Measurements from ENCODE around the gene ATG9B. TPM values are rescaled to one million over a fixed set of nuclear protein-coding genes. Genes with fewer than 3 reads are reported as not detected.

Gene ATG9B
- total and polyA plus RNA-seq, 3 experiments from 2014 or later = 3.8 to 15.4 (median 4.2) TPM

- CTCF ChIA-PET = interaction anchor here (2.0 kb wide), 1 partner anchor 9 kb away, joined by 10 read pairs; no protein-coding TSS in a partner anchor
- POLR2A ChIA-PET = interaction anchor here (1.5 kb wide), 1 partner anchor 10 kb away, joined by 4 read pairs; no protein-coding TSS in a partner anchor
Observed at GRCh38 chr7:150999497-151000230, 24.6 kb downstream of the ATG9B start.

DNA sequence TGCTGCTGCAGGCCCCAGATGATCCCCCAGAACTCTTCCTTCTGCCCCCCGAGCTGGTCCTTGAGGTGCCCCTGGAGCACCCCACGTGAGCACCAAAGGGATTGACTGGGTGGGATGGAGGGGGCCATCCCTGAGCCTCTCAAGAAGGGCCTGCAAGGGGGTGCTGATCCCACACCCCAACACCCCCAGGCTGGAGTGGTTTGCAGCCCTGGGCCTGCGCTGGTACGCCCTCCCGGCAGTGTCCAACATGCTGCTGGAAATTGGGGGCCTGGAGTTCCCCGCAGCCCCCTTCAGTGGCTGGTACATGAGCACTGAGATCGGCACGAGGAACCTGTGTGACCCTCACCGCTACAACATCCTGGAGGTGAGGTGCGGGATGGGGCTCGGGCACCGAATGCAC, 25.3 kb downstream of the ATG9B start:
- H3K4me3 Mint-ChIP-seq = no peak overlapping the region
- peaks cover 4 to 5% of the 10 kb centered on the region in 2 donors for H3K27me3 Mint-ChIP-seq
- Histone ChIP-seq H3K36me3 (ENCODE audit: insufficient read depth, low read length) (no peaks in the 10 kb centered on the region), H3K27me3 (ENCODE audit: insufficient read depth, low read length, poor library complexity, severe bottlenecking) (no peaks in the 10 kb centered on the region), H3K9me3 (ENCODE audit: low read length) (no peaks in the 10 kb centered on the region), H3K4me1 (ENCODE audit: insufficient read depth, low read length) (peaks cover 51% of the 10 kb centered on the region), H3K27ac (ENCODE audit: low read depth, low read length) (no peak overlapping the region), H3K4me3 (ENCODE audit: low read length) (no peak overlapping the region)
- POLR2A ChIA-PET = interaction anchor here (1.5 kb wide), 1 partner anchor 11 kb away, joined by 4 read pairs; no protein-coding TSS in a partner anchor
- no peak for DNase-seq
- H3K27ac Mint-ChIP-seq = peak overlapping the region in 1 of 8 donors; percentile 41
- H3K9me3 Mint-ChIP-seq = peaks cover 0 to 4% (median 0%) of the 10 kb centered on the region in 5 donors
- H3K4me1 Mint-ChIP-seq = peaks cover 24 to 34% (median 29%) of the 10 kb centered on the region in 3 donors
- CTCF ChIA-PET = interaction anchor here (2.0 kb wide), 1 partner anchor 10 kb away, joined by 10 read pairs; no protein-coding TSS in a partner anchor
- H3K36me3 Mint-ChIP-seq = no peaks in the 10 kb centered on the region

More at GRCh38 chr7:150999497-151000230, 24.6 kb downstream of the ATG9B start:
- Histone ChIP-seq H3K27ac (ENCODE audit: low read depth, low read length) (no peak overlapping the region), H3K9me3 (ENCODE audit: low read length) (no peaks in the 10 kb centered on the region), H3K4me1 (ENCODE audit: insufficient read depth, low read length) (peaks cover 45% of the 10 kb centered on the region), H3K4me3 (ENCODE audit: low read length) (no peak overlapping the region), H3K36me3 (ENCODE audit: insufficient read depth, low read length) (no peaks in the 10 kb centered on the region), H3K27me3 (ENCODE audit: insufficient read depth, low read length, poor library complexity, severe bottlenecking) (no peaks in the 10 kb centered on the region)
- Mint-ChIP-seq H3K36me3 (no peaks in the 10 kb centered on the region), H3K4me3 (no peak overlapping the region), H3K9me3 (peaks cover 0 to 4% (median 0%) of the 10 kb centered on the region in 5 donors), H3K27me3 (peaks cover 5 to 6% of the 10 kb centered on the region in 2 donors), H3K27ac (peak overlapping the region in 4 of 8 donors; percentile 12 to 83 (median 42)), H3K4me1 (peaks cover 21 to 30% (median 25%) of the 10 kb centered on the region in 3 donors)
- DNase-seq = peak in 1 of 5 donors; percentile 45

GRCh38 chr7:150998341-150998740, 26.0 kb downstream of the ATG9B start:
- Mint-ChIP-seq H3K9me3 (peaks cover 0 to 4% (median 0%) of the 10 kb centered on the region in 5 donors), H3K27me3 (peaks cover 4 to 5% of the 10 kb centered on the region in 2 donors), H3K4me1 (peaks cover 26 to 37% (median 31%) of the 10 kb centered on the region in 3 donors), H3K36me3 (no peaks in the 10 kb centered on the region), H3K27ac (peak overlapping the region in 2 of 8 donors; percentile 55 to 79), H3K4me3 (no peak overlapping the region)
- Histone ChIP-seq H3K36me3 (ENCODE audit: insufficient read depth, low read length) (no peaks in the 10 kb centered on the region), H3K4me1 (ENCODE audit: insufficient read depth, low read length) (peaks cover 55% of the 10 kb centered on the region), H3K9me3 (ENCODE audit: low read length) (no peaks in the 10 kb centered on the region), H3K4me3 (ENCODE audit: low read length) (no peak overlapping the region), H3K27ac (ENCODE audit: low read depth, low read length) (no peak overlapping the region), H3K27me3 (ENCODE audit: insufficient read depth, low read length, poor library complexity, severe bottlenecking) (no peaks in the 10 kb centered on the region)
- CTCF ChIA-PET = interaction anchor here (2.2 kb wide), 1 partner anchor 13 kb away, joined by 8 read pairs; no protein-coding TSS in a partner anchor
- POLR2A ChIA-PET = interaction anchor here (1.5 kb wide), 1 partner anchor 11 kb away, joined by 4 read pairs; no protein-coding TSS in a partner anchor
- DNase-seq = no peak

GRCh38 chr7:150997817-150998216, 26.5 kb downstream of the ATG9B start:
- no peak overlapping the region for H3K4me3 ChIP-seq (ENCODE audit: low read length)
- POLR2A ChIA-PET = interaction anchor here (1.5 kb wide), 1 partner anchor 12 kb away, joined by 4 read pairs; no protein-coding TSS in a partner anchor
- peaks cover 55% of the 10 kb centered on the region for H3K4me1 ChIP-seq (ENCODE audit: insufficient read depth, low read length)
- Mint-ChIP-seq H3K27me3 (peaks cover 4 to 5% of the 10 kb centered on the region in 2 donors), H3K4me3 (no peak overlapping the region), H3K9me3 (peaks cover 0 to 4% (median 0%) of the 10 kb centered on the region in 5 donors), H3K36me3 (no peaks in the 10 kb centered on the region), H3K27ac (no peak overlapping the region), H3K4me1 (peaks cover 26 to 37% (median 31%) of the 10 kb centered on the region in 3 donors)
- no peak for DNase-seq
- no peaks in the 10 kb centered on the region for H3K27me3 ChIP-seq (ENCODE audit: insufficient read depth, low read length, poor library complexity, severe bottlenecking)
- CTCF ChIA-PET = interaction anchor here (1.3 to 2.2 kb wide), 2 partner anchors 9 to 12 kb away, joined by 5 to 8 read pairs; no protein-coding TSS in a partner anchor
- no peak overlapping the region for H3K27ac ChIP-seq (ENCODE audit: low read depth, low read length)
- no peaks in the 10 kb centered on the region for H3K9me3 ChIP-seq (ENCODE audit: low read length)
- H3K36me3 ChIP-seq (ENCODE audit: insufficient read depth, low read length) = no peaks in the 10 kb centered on the region

GRCh38 chr7:150997075-150997511, 27.2 kb downstream of the ATG9B start:
- ChIA-PET CTCF (interaction anchor here (0.7 to 2.2 kb wide), 3 partner anchors 8 to 11 kb away, joined by 3 to 8 read pairs (median 5); no protein-coding TSS in a partner anchor), POLR2A (no interaction called here)
- Histone ChIP-seq H3K4me3 (ENCODE audit: low read length) (no peak overlapping the region), H3K4me1 (ENCODE audit: insufficient read depth, low read length) (peaks cover 55% of the 10 kb centered on the region), H3K27ac (ENCODE audit: low read depth, low read length) (no peak overlapping the region), H3K27me3 (ENCODE audit: insufficient read depth, low read length, poor library complexity, severe bottlenecking) (no peaks in the 10 kb centered on the region), H3K9me3 (ENCODE audit: low read length) (no peaks in the 10 kb centered on the region), H3K36me3 (ENCODE audit: insufficient read depth, low read length) (no peaks in the 10 kb centered on the region)
- H3K27ac Mint-ChIP-seq = no peak overlapping the region
- peaks cover 26 to 37% (median 31%) of the 10 kb centered on the region in 3 donors for H3K4me1 Mint-ChIP-seq
- H3K9me3 Mint-ChIP-seq = peaks cover 0 to 4% (median 0%) of the 10 kb centered on the region in 5 donors
- H3K4me3 Mint-ChIP-seq = no peak overlapping the region
- DNase-seq = no peak
- H3K27me3 Mint-ChIP-seq = peaks cover 4 to 5% of the 10 kb centered on the region in 2 donors
- H3K36me3 Mint-ChIP-seq = no peaks in the 10 kb centered on the region

DNA sequence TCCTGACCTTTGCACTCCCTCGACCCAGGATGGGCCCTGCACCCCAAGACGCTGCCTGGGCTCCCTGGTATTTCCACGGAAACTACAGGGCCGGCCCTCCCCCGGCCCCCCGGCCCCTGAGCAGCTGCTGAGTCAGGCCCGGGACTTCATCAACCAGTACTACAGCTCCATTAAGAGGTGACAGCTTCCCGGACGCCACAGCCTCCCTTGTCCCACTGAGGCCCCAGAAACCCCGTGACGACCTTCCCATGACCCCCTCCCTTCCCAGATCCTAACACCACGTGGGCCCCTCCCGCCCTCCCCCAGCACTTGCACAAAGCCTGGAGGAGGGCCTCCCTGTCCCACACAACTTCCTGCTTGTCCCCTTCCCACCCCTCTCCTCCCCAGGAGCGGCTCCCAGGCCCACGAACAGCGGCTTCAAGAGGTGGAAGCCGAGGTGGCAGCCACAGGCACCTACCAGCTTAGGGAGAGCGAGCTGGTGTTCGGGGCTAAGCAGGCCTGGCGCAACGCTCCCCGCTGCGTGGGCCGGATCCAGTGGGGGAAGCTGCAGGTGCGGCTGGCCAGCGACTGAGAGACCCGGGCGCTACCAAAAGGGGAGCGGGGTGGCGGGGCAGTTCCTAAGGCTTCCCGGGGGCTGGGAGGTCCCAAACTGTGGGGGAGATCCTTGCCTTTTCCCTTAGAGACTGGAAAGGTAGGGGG, 27.8 kb downstream of the ATG9B start:
- no peaks in the 10 kb centered on the region for H3K27me3 ChIP-seq (ENCODE audit: insufficient read depth, low read length, poor library complexity, severe bottlenecking)
- Mint-ChIP-seq H3K4me1 (peaks cover 26 to 37% (median 31%) of the 10 kb centered on the region in 3 donors), H3K27me3 (peaks cover 4 to 5% of the 10 kb centered on the region in 2 donors), H3K4me3 (no peak overlapping the region), H3K9me3 (peaks cover 0 to 4% (median 0%) of the 10 kb centered on the region in 5 donors), H3K27ac (no peak overlapping the region), H3K36me3 (no peaks in the 10 kb centered on the region)
- no peak overlapping the region for H3K4me3 ChIP-seq (ENCODE audit: low read length)
- H3K27ac ChIP-seq (ENCODE audit: low read depth, low read length) = no peak overlapping the region
- H3K36me3 ChIP-seq (ENCODE audit: insufficient read depth, low read length) = no peaks in the 10 kb centered on the region
- ChIA-PET POLR2A (no interaction called here), CTCF (interaction anchor here (0.7 to 2.2 kb wide), 3 partner anchors 7 to 12 kb away, joined by 3 to 8 read pairs (median 5); no protein-coding TSS in a partner anchor)
- no peaks in the 10 kb centered on the region for H3K9me3 ChIP-seq (ENCODE audit: low read length)
- H3K4me1 ChIP-seq (ENCODE audit: insufficient read depth, low read length) = peaks cover 55% of the 10 kb centered on the region
- DNase-seq = no peak

GRCh38 chr7:150994838-150995510, 29.3 kb downstream of the ATG9B start:
- no peak overlapping the region for H3K4me3 Mint-ChIP-seq
- Histone ChIP-seq H3K27ac (ENCODE audit: low read depth, low read length) (no peak overlapping the region), H3K4me3 (ENCODE audit: low read length) (peak overlapping the region; percentile 5), H3K4me1 (ENCODE audit: insufficient read depth, low read length) (peaks cover 51% of the 10 kb centered on the region), H3K9me3 (ENCODE audit: low read length) (peaks cover 9% of the 10 kb centered on the region), H3K36me3 (ENCODE audit: insufficient read depth, low read length) (no peaks in the 10 kb centered on the region), H3K27me3 (ENCODE audit: insufficient read depth, low read length, poor library complexity, severe bottlenecking) (no peaks in the 10 kb centered on the region)
- peaks cover 7 to 14% (median 11%) of the 10 kb centered on the region in 5 donors for H3K9me3 Mint-ChIP-seq
- H3K27ac Mint-ChIP-seq = no peak overlapping the region
- H3K36me3 Mint-ChIP-seq = peaks cover 0 to 14% (median 0%) of the 10 kb centered on the region in 3 donors
- DNase-seq = no peak
- POLR2A ChIA-PET = interaction anchor here (0.8 kb wide), 1 partner anchor 15 kb away, joined by 3 read pairs; no protein-coding TSS in a partner anchor
- H3K27me3 Mint-ChIP-seq = peaks cover 4 to 10% of the 10 kb centered on the region in 2 donors
- peaks cover 18 to 32% (median 21%) of the 10 kb centered on the region in 3 donors for H3K4me1 Mint-ChIP-seq
- CTCF ChIA-PET = interaction anchor here (0.8 to 2.3 kb wide), 10 partner anchors 10 to 117 kb away, joined by 3 to 13 read pairs (median 6); no protein-coding TSS in a partner anchor
